ENCODE measurements around the gene ENTPD1.
"Not testable (repeated sequence)": the region's sequence is repeated elsewhere in the genome, so short reads cannot be mapped to it uniquely, and the experiment has no call there.

ENTPD1 gene

GRCh38 chr10:95796504-95796903 is 40.5 kb downstream of the ENTPD1 start:
- no peak for DNase-seq (ENCODE audit: low spot score)

GRCh38 chr10:95798096-95798855 is 42.3 kb downstream of the ENTPD1 start:
- no peak for DNase-seq (ENCODE audit: low spot score)

- not testable (repeated sequence) for DNase-seq (ENCODE audit: low spot score)
Measured at GRCh38 chr10:95800286-95800685, 44.3 kb downstream of the ENTPD1 start.

- DNase-seq (ENCODE audit: low spot score): not testable (repeated sequence)
Measured at GRCh38 chr10:95806687-95807380, 50.9 kb downstream of the ENTPD1 start.

GRCh38 chr10:95808705-95809308 is 52.8 kb downstream of the ENTPD1 start:
- DNase-seq (ENCODE audit: low spot score): not testable (repeated sequence)

GRCh38 chr10:95809370-95810197 is 53.6 kb downstream of the ENTPD1 start:
- no peak for DNase-seq (ENCODE audit: low spot score)

GRCh38 chr10:95810198-95810976 is 54.4 kb downstream of the ENTPD1 start:
- DNase-seq (ENCODE audit: low spot score): no peak

GRCh38 chr10:95813054-95813685 is 57.2 kb downstream of the ENTPD1 start:
- DNase-seq (ENCODE audit: low spot score): no peak

- DNase-seq (ENCODE audit: low spot score): peak; percentile 52
Measured at GRCh38 chr10:95814011-95814727, 58.2 kb downstream of the ENTPD1 start.

GRCh38 chr10:95815133-95815532 is 59.2 kb downstream of the ENTPD1 start:
- DNase-seq (ENCODE audit: low spot score): no peak

GRCh38 chr10:95815701-95816240 is 59.8 kb downstream of the ENTPD1 start:
- DNase-seq (ENCODE audit: low spot score): no peak

- no peak for DNase-seq (ENCODE audit: low spot score)
Measured at GRCh38 chr10:95818010-95818409, 62.0 kb downstream of the ENTPD1 start.

GRCh38 chr10:95818668-95819067 is 62.7 kb downstream of the ENTPD1 start:
- DNase-seq (ENCODE audit: low spot score): peak; percentile 27

- no peak for DNase-seq (ENCODE audit: low spot score)
Measured at GRCh38 chr10:95819620-95820329, 63.8 kb downstream of the ENTPD1 start.

GRCh38 chr10:95820363-95820762 is 64.4 kb downstream of the ENTPD1 start:
- DNase-seq (ENCODE audit: low spot score): no peak

GRCh38 chr10:95821720-95822119 is 65.8 kb downstream of the ENTPD1 start:
- no peak for DNase-seq (ENCODE audit: low spot score)

GRCh38 chr10:95830044-95830443 is 74.1 kb downstream of the ENTPD1 start:
- DNase-seq (ENCODE audit: low spot score): no peak

- DNase-seq (ENCODE audit: low spot score): no peak
Measured at GRCh38 chr10:95831076-95831475, 75.1 kb downstream of the ENTPD1 start.

GRCh38 chr10:95831515-95831914 is 75.6 kb downstream of the ENTPD1 start:
- DNase-seq (ENCODE audit: low spot score): no peak

Data from GM03348 (cell line).